Heart left ventricle (tissue), 16 donors: ENCODE measurements around the gene GPX4. TPM values are rescaled to one million over a fixed set of nuclear protein-coding genes. Genes with fewer than 3 reads are reported as not detected.

Experiments
- ATAC-seq, 4 donors: fragments of 200-7000 bp; cut with Tn5 transposase; one replicate each; pipeline ENCODE4 v1.9.1; 2020 to 2022; ENCODE audit warnings: moderate library complexity in 4 of 4, mild to moderate bottlenecking in 3 of 4, moderate number of reproducible peaks in 1 of 4
- DNase-seq, 5 donors: peaks; one replicate each; pipeline ENCODE4 v3.0.0-alpha.2; 2020
- H3K27ac ChIP-seq, 12 donors: fragments of 200-600 bp; sonication (generic) in 4 of 12; one replicate each; pipeline versions ENCODE4 v1.5.0 to v1.8.0; 2016 to 2022; ENCODE audit warnings: mild to moderate bottlenecking in 2 of 12
- H3K27me3 ChIP-seq, 9 donors: fragments of 200-600 bp; sonication (generic) in 2 of 9; one replicate each; pipeline versions ENCODE4 v1.5.1 to v1.8.0; 2016 to 2022; ENCODE audit warnings: mild to moderate bottlenecking in 3 of 9
- H3K36me3 ChIP-seq, 9 donors: fragments of 200-600 bp; sonication (generic) in 2 of 9; one replicate each; pipeline versions ENCODE4 v1.5.0 to v1.8.0; 2018 to 2022; ENCODE audit warnings: mild to moderate bottlenecking in 2 of 9
- H3K4me1 ChIP-seq, 12 donors: fragments of 200-600 bp; sonication (generic) in 4 of 12; one replicate each; pipeline versions ENCODE4 v1.5.0 to v1.8.0; 2016 to 2022; ENCODE audit warnings: mild to moderate bottlenecking in 3 of 12
- H3K4me3 ChIP-seq, 12 donors: fragments of 200-600 bp; sonication (generic) in 4 of 12; one replicate each; pipeline versions ENCODE4 v1.5.0 to v1.8.0; 2017 to 2022; ENCODE audit warnings: mild to moderate bottlenecking in 9 of 12, moderate library complexity in 4 of 12
- H3K9me3 ChIP-seq, 12 donors: fragments of 200-600 bp; sonication (generic) in 4 of 12; one replicate each; pipeline versions ENCODE4 v1.5.0 to v1.8.0; 2016 to 2022; ENCODE audit warnings: mild to moderate bottlenecking in 1 of 12
- POLR2A ChIP-seq, 2 donors: fragments of 450-650 bp; IDR thresholded peaks; one replicate each; pipeline ENCODE4 v1.6.1; 2017; ENCODE audit warnings: antibody characterized with exemption in 2 of 2, mild to moderate bottlenecking in 2 of 2, moderate library complexity in 2 of 2
- WGBS, 4 donors: extraction: QIAGEN DNeasy Blood & Tissue Kit in 2 of 4; methylation state at CpG; one replicate each; pipeline versions ENCODE4 v1.1.5 to v1.1.7; 2013 to 2018; 5-methylcytosine and 5-hydroxymethylcytosine counted together
- intact Hi-C, 10 donors: fragments of 100-400 bp; cut with DNase I; formaldehyde crosslinking; loops; one replicate each; pipeline versions ENCODE4 v1.11.1 to v1.14.2; 2022
- polyA plus RNA-seq, 2 donors: library from polyadenylated mRNA; stranded (reverse); fragments of 200-250 nt; gene quantifications; one replicate each; pipeline ENCODE4 v1.2.3, GENCODE V29; 2013
- total RNA-seq, 9 donors: library from RNA; depleted of rRNA in 2 of 9; stranded (reverse); fragments of >200 nt in 2 of 9; fragmentation: NEBNext Ultra II Directional in 3 of 9; extraction: Animal tissue kit (Norgen Biotek cat#: 25700) in 3 of 9; gene quantifications; one replicate each; pipeline versions ENCODE4 v1.1.0 to v1.2.4, GENCODE V29; 2016 to 2023
- TF ChIP-seq, protein P1 (sequence below), 12 donors: fragments of 200-600 bp; sonication (generic) in 4 of 12; IDR thresholded peaks; one replicate each; pipeline versions ENCODE4 v1.5.0 to v1.8.0; 2018 to 2022; ENCODE audit warnings: antibody characterized with exemption in 12 of 12, mild to moderate bottlenecking in 5 of 12
- donor health status: ischemic (EF 13 %, LVEDD 7.1; RV severe dilation, severe dysfunction).
- donor health status: healthy with polysubstance abuse.
- donor health status: DM: no; HTN: yes; CAD: no.
- donor health status: DM: no; HTN: no; CAD: no.
- donor health status: ischemic (EF 25% LVEDD 6.9; RV normal size, moderate dysfunction).
- donor health status: ischemic (EF 25% LVEDD 5.7; RV mildly dilated, moderate dysfunction).
- donor health status: healthy.
- donor health status: DM: yes; HTN: yes; CAD: no.
- donor health status: ischemic (EF 35%, LVEDD 5.7; RV mildly dilated, moderate dysfunction).
- donor health status: nonischemic (EF 11% LVEDD 7.7; RV severe dilation, severe dysfunction).
- donor health status: DM: yes; HTN: yes; CAD: no.
- donor health status: PGD.
- donor health status: ischemic (EF 29% LVEDD 5.4; RV normal size, mild dysfunction).
- donor health status: nonischemic (EF 23%, LVEDD 6.1; RV moderate dilation, normal function).

GPX4 gene
- total and polyA plus RNA-seq, 11 donors, result 251 to 590 (median 326) TPM

DNA sequence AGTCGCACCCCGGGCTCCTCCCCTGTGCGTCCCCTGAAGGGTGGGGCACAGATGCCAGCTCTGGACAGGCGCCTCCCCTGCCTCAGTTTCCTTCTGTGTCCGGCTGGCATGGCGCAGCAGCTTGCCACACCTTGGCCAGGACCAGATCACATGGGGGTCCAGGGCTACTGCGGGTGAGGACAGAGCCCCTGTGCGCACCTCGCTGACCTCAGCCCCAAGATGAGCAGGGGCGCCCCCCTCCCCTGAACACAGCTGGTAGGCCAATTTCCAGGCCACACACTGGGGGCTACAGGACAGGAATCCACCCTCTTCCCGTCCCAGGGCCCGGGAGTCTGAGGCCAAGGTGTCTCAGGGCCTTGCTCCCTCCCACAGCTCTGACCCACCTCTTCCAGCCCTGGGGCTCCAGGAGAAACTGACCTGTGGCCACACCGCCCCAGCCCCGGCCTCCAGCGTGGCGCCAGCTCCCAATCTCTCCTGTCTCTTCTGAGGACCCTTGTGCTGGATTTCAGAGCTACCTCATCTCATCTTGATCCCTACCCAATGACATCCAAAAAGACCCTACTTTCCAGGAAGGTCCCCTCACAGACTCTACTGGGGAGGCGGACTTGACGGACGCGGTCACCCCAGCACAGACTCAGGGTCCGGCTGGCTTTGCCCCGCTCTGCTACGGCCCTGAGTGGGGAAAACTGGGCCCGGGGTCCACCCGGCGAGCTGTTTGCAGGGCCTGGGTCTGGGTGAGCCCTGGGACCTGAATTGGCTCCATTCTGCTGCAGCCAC lies 42.0 kb downstream of the GPX4 start:
- Histone ChIP-seq H3K9me3 (no peaks in the 10 kb centered on the region), H3K27ac (no peak overlapping the region), H3K4me3 (no peak overlapping the region), H3K36me3 (peaks cover 0 to 61% (median 27%) of the 10 kb centered on the region in 9 donors), H3K4me1 (peaks cover 0 to 16% (median 4%) of the 10 kb centered on the region in 12 donors), H3K27me3 (no peaks in the 10 kb centered on the region)
- DNase-seq (no peak), ATAC-seq (no peak)
- 95 to 97% (median 95%) methylated on average over 19 to 26 of the region's 26 CpGs for WGBS, 4 donors
- intact Hi-C loops, result no loop called here
- TF ChIP-seq, protein P1, sequence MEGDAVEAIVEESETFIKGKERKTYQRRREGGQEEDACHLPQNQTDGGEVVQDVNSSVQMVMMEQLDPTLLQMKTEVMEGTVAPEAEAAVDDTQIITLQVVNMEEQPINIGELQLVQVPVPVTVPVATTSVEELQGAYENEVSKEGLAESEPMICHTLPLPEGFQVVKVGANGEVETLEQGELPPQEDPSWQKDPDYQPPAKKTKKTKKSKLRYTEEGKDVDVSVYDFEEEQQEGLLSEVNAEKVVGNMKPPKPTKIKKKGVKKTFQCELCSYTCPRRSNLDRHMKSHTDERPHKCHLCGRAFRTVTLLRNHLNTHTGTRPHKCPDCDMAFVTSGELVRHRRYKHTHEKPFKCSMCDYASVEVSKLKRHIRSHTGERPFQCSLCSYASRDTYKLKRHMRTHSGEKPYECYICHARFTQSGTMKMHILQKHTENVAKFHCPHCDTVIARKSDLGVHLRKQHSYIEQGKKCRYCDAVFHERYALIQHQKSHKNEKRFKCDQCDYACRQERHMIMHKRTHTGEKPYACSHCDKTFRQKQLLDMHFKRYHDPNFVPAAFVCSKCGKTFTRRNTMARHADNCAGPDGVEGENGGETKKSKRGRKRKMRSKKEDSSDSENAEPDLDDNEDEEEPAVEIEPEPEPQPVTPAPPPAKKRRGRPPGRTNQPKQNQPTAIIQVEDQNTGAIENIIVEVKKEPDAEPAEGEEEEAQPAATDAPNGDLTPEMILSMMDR (IDR thresholded peaks at IDR 0.05), result no peak
- TF ChIP-seq POLR2A (IDR thresholded peaks at IDR 0.05), result no peak

DNA sequence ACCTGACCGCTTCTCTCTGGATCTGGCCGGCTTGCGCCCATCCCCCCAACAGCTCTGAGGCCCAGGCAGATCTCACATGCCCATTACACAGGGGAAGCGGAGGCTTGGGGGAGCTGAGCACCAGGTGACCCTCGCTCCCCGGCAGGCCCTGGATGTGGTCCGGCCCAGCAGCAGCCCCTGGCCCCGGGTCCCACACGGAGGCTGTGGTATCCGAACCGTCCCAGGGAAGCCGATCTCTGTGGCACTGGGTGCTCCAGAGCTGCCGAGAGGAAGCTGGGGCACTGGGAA lies 42.6 kb downstream of the GPX4 start:
- WGBS, 4 donors, result 93 to 96% (median 93%) methylated on average over 8 to 13 of the region's 13 CpGs
- TF ChIP-seq, protein P1 (IDR thresholded peaks at IDR 0.05), result no peak
- no peak for TF ChIP-seq POLR2A (IDR thresholded peaks at IDR 0.05)
- Histone ChIP-seq H3K36me3 (peaks cover 0 to 64% (median 27%) of the 10 kb centered on the region in 9 donors), H3K27me3 (no peaks in the 10 kb centered on the region), H3K9me3 (no peaks in the 10 kb centered on the region), H3K27ac (no peak overlapping the region), H3K4me3 (no peak overlapping the region), H3K4me1 (peaks cover 2 to 16% (median 9%) of the 10 kb centered on the region in 12 donors)
- DNase-seq (no peak), ATAC-seq (no peak)
- intact Hi-C loops, result no loop called here

DNA sequence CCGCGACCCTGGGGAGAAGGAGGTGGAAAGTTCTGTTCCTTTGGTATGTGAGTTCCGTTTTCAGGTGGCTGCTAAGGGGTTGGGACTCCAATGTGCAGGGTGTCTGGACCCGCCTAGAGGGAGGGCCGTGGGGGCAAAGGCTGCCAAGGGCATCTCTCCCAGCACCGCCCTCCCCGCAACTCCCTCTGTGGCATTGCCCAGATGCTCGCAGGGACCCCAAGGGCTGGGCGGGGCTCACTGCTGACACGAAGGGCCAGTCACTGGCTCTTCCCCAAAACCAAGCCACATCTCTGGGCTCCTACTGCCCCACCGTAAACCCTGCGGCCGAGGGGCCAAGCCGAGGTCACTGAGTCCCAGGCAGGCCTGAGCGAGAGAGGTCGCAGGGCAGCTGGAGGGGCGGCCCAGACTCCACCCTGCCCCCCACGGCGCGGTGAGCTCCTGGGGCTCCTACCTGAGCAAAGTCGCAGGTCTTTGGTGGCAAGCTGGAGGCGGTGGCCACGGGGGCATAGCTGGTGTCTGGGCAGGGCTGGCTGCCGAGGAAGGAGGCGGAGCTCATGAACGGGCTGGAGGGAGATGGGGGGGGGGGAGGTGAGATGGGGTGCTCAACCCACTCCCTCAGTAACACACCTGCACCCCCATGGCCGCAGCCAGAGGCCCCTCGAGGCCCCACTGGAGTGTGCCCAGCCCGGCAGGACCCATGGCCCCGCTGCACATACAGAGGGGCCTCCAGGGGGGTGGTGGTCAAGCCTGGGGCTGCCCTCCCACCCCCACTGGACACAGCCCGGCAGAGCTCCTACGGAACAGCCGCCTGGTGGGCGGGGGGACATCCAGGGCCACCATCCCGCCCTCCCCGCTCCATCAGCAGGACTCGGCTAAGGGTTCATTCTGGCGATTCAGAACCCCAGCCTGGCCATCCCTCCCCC lies 43.3 kb downstream of the GPX4 start:
- no peak overlapping the region for H3K4me3 ChIP-seq
- no peak overlapping the region for H3K27ac ChIP-seq
- peaks cover 0 to 71% (median 27%) of the 10 kb centered on the region in 9 donors for H3K36me3 ChIP-seq
- H3K27me3 ChIP-seq, result no peaks in the 10 kb centered on the region
- 89 to 93% (median 91%) methylated on average over 17 to 38 of the region's 38 CpGs for WGBS, 4 donors
- ATAC-seq, result no peak
- no peaks in the 10 kb centered on the region for H3K9me3 ChIP-seq
- H3K4me1 ChIP-seq, result peaks cover 9 to 21% (median 17%) of the 10 kb centered on the region in 12 donors
- TF ChIP-seq, protein P1 (IDR thresholded peaks at IDR 0.05), result no peak
- no peak for TF ChIP-seq POLR2A (IDR thresholded peaks at IDR 0.05)
- intact Hi-C loops, result no loop called here
- DNase-seq, result no peak

DNA sequence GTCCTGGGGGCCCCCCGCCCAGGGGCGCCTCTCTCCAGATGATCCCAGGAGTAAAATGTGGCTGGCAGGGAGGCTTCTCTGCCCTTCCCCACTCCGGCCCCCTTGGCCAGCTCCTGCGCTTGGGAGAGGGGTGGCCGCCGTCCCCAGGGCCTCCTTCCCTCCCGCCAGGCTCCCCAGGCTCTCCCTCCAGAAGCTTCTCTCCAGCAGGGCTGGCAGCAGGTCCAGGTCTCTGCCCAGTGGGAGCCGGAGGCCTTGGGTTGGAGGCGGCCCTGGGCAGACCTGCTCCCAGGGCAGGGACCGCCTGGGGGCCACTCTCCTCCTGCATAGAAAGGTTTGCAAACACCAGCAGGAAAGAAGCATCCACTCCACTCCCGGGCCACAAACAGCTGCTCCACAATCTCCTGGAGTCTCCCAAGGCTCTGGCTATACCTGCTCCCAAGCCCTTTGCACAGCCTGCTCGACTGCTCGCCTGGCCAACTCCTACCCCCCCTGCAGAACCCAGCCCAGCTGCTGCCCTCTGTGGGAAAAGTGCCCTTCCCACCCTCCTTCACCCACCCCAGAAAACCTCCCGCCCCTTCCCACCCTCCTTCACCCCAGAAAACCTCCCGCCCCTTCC lies 44.2 kb downstream of the GPX4 start:
- intact Hi-C loops, result no loop called here
- TF ChIP-seq POLR2A (IDR thresholded peaks at IDR 0.05), result no peak
- TF ChIP-seq, protein P1 (IDR thresholded peaks at IDR 0.05), result no peak
- Histone ChIP-seq H3K4me1 (peaks cover 9 to 28% (median 25%) of the 10 kb centered on the region in 12 donors), H3K9me3 (no peaks in the 10 kb centered on the region), H3K4me3 (no peak overlapping the region), H3K27me3 (no peaks in the 10 kb centered on the region), H3K36me3 (peaks cover 0 to 72% (median 25%) of the 10 kb centered on the region in 9 donors), H3K27ac (no peak overlapping the region)
- WGBS, 4 donors, result 90 to 94% (median 93%) methylated on average over 14 to 15 of the region's 15 CpGs
- DNase-seq, result no peak
- ATAC-seq, result no peak
